HG02938 (cell line): ENCODE data around the gene DHRS3.
"Not testable (repeated sequence)": the region's sequence is repeated elsewhere in the genome, so short reads cannot be mapped to it uniquely, and the experiment has no call there.

ENCODE experiments used
- ATAC-seq: cut with Tn5 transposase; IDR thresholded peaks from one replicate; pipeline ENCODE4 v1.9.1; 2021; ENCODE audit warnings: mild to moderate bottlenecking, moderate library complexity; ENCODE audit not compliant: unreplicated experiment

The DHRS3 gene

GRCh38 chr1:12541274-12542137 lies 76.5 kb downstream of the DHRS3 start:
- ATAC-seq, result no peak

- ATAC-seq, result no peak
These were observed 77.3 kb downstream of the DHRS3 start for GRCh38 chr1:12540580-12541273.

GRCh38 chr1:12539705-12540579 lies 78.1 kb downstream of the DHRS3 start:
- ATAC-seq, result no peak

- ATAC-seq, result no peak
These were observed 78.7 kb downstream of the DHRS3 start for GRCh38 chr1:12539320-12539704.

- ATAC-seq, result not testable (repeated sequence)
These were observed 79.5 kb downstream of the DHRS3 start for GRCh38 chr1:12538536-12538935.

- ATAC-seq, result no peak
These were observed 80.0 kb downstream of the DHRS3 start for GRCh38 chr1:12537906-12538461.

- ATAC-seq, result no peak
These were observed 80.7 kb downstream of the DHRS3 start for GRCh38 chr1:12537294-12537693.

GRCh38 chr1:12536023-12536639 lies 81.9 kb downstream of the DHRS3 start:
- ATAC-seq, result no peak

- no peak for ATAC-seq
These were observed 85.3 kb downstream of the DHRS3 start for GRCh38 chr1:12532405-12533315.

- no peak for ATAC-seq
These were observed 86.9 kb downstream of the DHRS3 start for GRCh38 chr1:12531179-12531499.

- ATAC-seq, result no peak
These were observed 87.4 kb downstream of the DHRS3 start for GRCh38 chr1:12530462-12531178.

GRCh38 chr1:12529640-12530174 lies 88.3 kb downstream of the DHRS3 start:
- no peak for ATAC-seq

- no peak for ATAC-seq
These were observed 89.8 kb downstream of the DHRS3 start for GRCh38 chr1:12528021-12528852.

- ATAC-seq, result no peak
These were observed 90.4 kb downstream of the DHRS3 start for GRCh38 chr1:12527564-12527963.

GRCh38 chr1:12525311-12526181 lies 92.5 kb downstream of the DHRS3 start:
- no peak for ATAC-seq

GRCh38 chr1:12524266-12524665 lies 93.7 kb downstream of the DHRS3 start:
- ATAC-seq, result no peak

GRCh38 chr1:12522780-12523179 lies 95.2 kb downstream of the DHRS3 start:
- ATAC-seq, result not testable (repeated sequence)
